CD14-positive monocyte (primary cell): ENCODE measurements around the gene ITIH1. TPM values are rescaled to one million over a fixed set of nuclear protein-coding genes. Genes with fewer than 3 reads are reported as not detected.

Experiments used
- DNase-seq, 3 donors: peaks; one replicate each; pipeline ENCODE4 v3.0.0-alpha.2; 2011 to 2022
- H2AFZ ChIP-seq: 2 replicates; pipeline ENCODE4 v1.6.0; 2012; ENCODE audit warnings: mild to moderate bottlenecking, low read depth, low read length, inconsistent platforms; ENCODE audit not compliant: insufficient read depth, poor library complexity, severe bottlenecking
- H3K27ac ChIP-seq, 2 donors: 1 replicate in 1 of 2; 2 replicates in 1 of 2; pipeline ENCODE4 v1.5.1; 2012 to 2013; ENCODE audit warnings: low read length in 2 of 2, control low read depth in 1 of 2, inconsistent platforms in 1 of 2, low read depth in 1 of 2, mild to moderate bottlenecking in 1 of 2
- H3K27me3 ChIP-seq, 2 donors: one replicate each; pipeline versions ENCODE4 v1.6.0 to v1.6.1; 2011 to 2013; ENCODE audit warnings: low read length in 2 of 2; ENCODE audit not compliant: control insufficient read depth in 2 of 2, insufficient read depth in 2 of 2
- H3K36me3 ChIP-seq, 2 donors: replicated peaks in 1 of 2; 1 replicate in 1 of 2; 2 replicates in 1 of 2; pipeline versions ENCODE4 v1.5.1 to v1.6.1; 2012 to 2013; ENCODE audit warnings: low read length in 2 of 2, control low read depth in 1 of 2, inconsistent platforms in 1 of 2, mild to moderate bottlenecking in 1 of 2; ENCODE audit not compliant: insufficient read depth in 2 of 2, control insufficient read depth in 1 of 2
- H3K4me1 ChIP-seq, 2 donors: 1 replicate in 1 of 2; 2 replicates in 1 of 2; pipeline versions ENCODE4 v1.5.1 to v1.6.1; 2012 to 2013; ENCODE audit warnings: low read length in 2 of 2, control low read depth in 1 of 2, inconsistent platforms in 1 of 2, mild to moderate bottlenecking in 1 of 2, moderate library complexity in 1 of 2; ENCODE audit not compliant: insufficient read depth in 2 of 2, control insufficient read depth in 1 of 2
- H3K4me2 ChIP-seq: replicated peaks from 2 replicates; pipeline ENCODE3; 2012; ENCODE audit warnings: low read length, moderate library complexity, mild to moderate bottlenecking; ENCODE audit not compliant: poor library complexity, severe bottlenecking; ENCODE audit errors: extremely low read depth
- H3K4me3 ChIP-seq, 3 experiments: fragments of 200-600 bp in 1 of 3; sonication (generic) in 1 of 3; replicated peaks in 1 of 3; 1 replicate in 2 of 3; 2 replicates in 1 of 3; pipeline ENCODE4 v1.5.1; 2011 to 2013; ENCODE audit warnings: low read length in 3 of 3, mild to moderate bottlenecking in 3 of 3, control low read depth in 2 of 3, low read depth in 2 of 3, inconsistent platforms in 1 of 3, moderate library complexity in 1 of 3
- H3K79me2 ChIP-seq: 2 replicates; pipeline ENCODE4 v1.6.0; 2012; ENCODE audit warnings: mild to moderate bottlenecking, control low read depth, inconsistent platforms, low read length, moderate library complexity; ENCODE audit not compliant: insufficient read depth
- H3K9ac ChIP-seq: 2 replicates; pipeline ENCODE4 v1.6.0; 2017; ENCODE audit warnings: low read length, mild to moderate bottlenecking; ENCODE audit not compliant: insufficient read depth, poor library complexity, severe bottlenecking
- H3K9me3 ChIP-seq, 2 donors: replicated peaks in 1 of 2; 1 replicate in 1 of 2; 2 replicates in 1 of 2; pipeline versions ENCODE4 v1.5.1 to v1.6.1; 2012 to 2013; ENCODE audit warnings: low read length in 2 of 2, control low read depth in 1 of 2; ENCODE audit not compliant: control insufficient read depth in 1 of 2, insufficient read depth in 1 of 2
- H4K20me1 ChIP-seq: 2 replicates; pipeline ENCODE4 v1.6.0; 2012; ENCODE audit warnings: mild to moderate bottlenecking, low read length, control low read depth, moderate library complexity; ENCODE audit not compliant: insufficient read depth
- H3K27ac Mint-ChIP-seq, 7 donors: one replicate each; pipeline ENCODE4 v1.8.0; 2020; ENCODE audit warnings: mild to moderate bottlenecking in 7 of 7, mixed read lengths in 7 of 7, moderate library complexity in 6 of 7, inconsistent platforms in 2 of 7
- H3K27me3 Mint-ChIP-seq, 3 donors: one replicate each; pipeline ENCODE4 v1.8.0; 2021 to 2022; ENCODE audit warnings: low read depth in 3 of 3, mild to moderate bottlenecking in 3 of 3, mixed read lengths in 3 of 3, moderate library complexity in 3 of 3, inconsistent platforms in 1 of 3
- H3K36me3 Mint-ChIP-seq, 2 donors: one replicate each; pipeline ENCODE4 v1.8.0; 2020; ENCODE audit warnings: mixed read lengths in 2 of 2, inconsistent platforms in 1 of 2, mild to moderate bottlenecking in 1 of 2
- H3K4me1 Mint-ChIP-seq: one replicate; pipeline ENCODE4 v1.8.0; 2020; ENCODE audit warnings: mild to moderate bottlenecking, mixed read lengths
- H3K4me3 Mint-ChIP-seq, 2 donors: one replicate each; pipeline ENCODE4 v1.8.0; 2020; ENCODE audit warnings: mild to moderate bottlenecking in 2 of 2, mixed read lengths in 2 of 2, moderate library complexity in 1 of 2
- H3K9me3 Mint-ChIP-seq, 7 donors: one replicate each; pipeline ENCODE4 v1.8.0; 2020 to 2022; ENCODE audit warnings: mixed read lengths in 7 of 7, mild to moderate bottlenecking in 6 of 7, moderate library complexity in 6 of 7, inconsistent platforms in 2 of 7
- WGBS: methylation state at CpG from one replicate; pipeline ENCODE4 v1.1.5; 2013; ENCODE audit warnings: missing lambda C conversion rate; ENCODE audit not compliant: insufficient coverage; 5-methylcytosine and 5-hydroxymethylcytosine counted together
- intact Hi-C, 2 donors: fragments of 100-400 bp; cut with micrococcal nuclease; formaldehyde crosslinking; loops; one replicate each; pipeline versions ENCODE4 v1.15.0 to v1.15.1; 2023
- polyA plus RNA-seq, 3 donors: library from polyadenylated mRNA; depleted of rRNA in 1 of 3; unstranded in 2 of 3; stranded (reverse) in 1 of 3; fragments of 300-500 nt in 2 of 3; fragments of >200 nt in 1 of 3; fragmentation: Illumina TruSeq in 2 of 3; gene quantifications; 1 replicate in 2 of 3; 2 replicates in 1 of 3; pipeline ENCODE4 v1.2.3, GENCODE V29; 2012 to 2021
- TF ChIP-seq, protein P1 (sequence below): fragments of 200-600 bp; IDR thresholded peaks from one replicate; pipeline ENCODE4 v1.8.0; 2022; ENCODE audit warnings: antibody characterized with exemption, mild to moderate bottlenecking

ITIH1 gene
- polyA plus RNA-seq, 3 donors = 0.75 to 4.4 (median 1.3) TPM

DNA sequence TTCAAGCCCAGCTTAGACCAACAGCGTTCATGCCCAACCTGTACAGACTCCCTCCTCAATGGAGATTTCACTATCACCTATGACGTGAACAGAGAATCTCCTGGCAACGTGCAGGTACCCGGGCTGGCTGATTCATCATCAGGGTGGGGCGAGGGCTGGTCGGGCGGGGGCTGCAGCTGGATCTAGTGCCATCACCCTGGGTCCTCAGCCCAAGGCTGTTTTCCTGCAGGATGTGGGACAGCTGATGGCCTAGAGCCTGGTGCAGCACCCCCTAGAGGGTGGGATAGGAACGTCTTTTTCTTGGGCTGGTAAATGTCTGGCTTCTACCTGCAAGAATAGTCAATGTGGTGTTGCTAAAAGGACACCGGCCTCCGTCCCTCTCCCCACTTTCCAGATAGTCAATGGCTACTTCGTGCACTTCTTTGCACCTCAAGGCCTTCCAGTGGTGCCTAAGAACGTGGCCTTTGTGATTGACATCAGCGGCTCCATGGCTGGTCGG is 21.6 kb downstream of the ITIH1 start:
- H3K27ac Mint-ChIP-seq = peak overlapping the region in 1 of 7 donors; percentile 30
- Histone ChIP-seq H3K36me3 (no peaks in the 10 kb centered on the region), H3K4me1 (no peaks in the 10 kb centered on the region), H2AFZ (no peak overlapping the region), H3K27ac (no peak overlapping the region), H3K4me2 (no peak overlapping the region), H3K4me3 (no peak overlapping the region), H4K20me1 (no peaks in the 10 kb centered on the region), H3K79me2 (no peaks in the 10 kb centered on the region), H3K9me3 (no peaks in the 10 kb centered on the region), H3K9ac (no peak overlapping the region), H3K27me3 (no peaks in the 10 kb centered on the region)
- peaks cover under 1 to 4% (median 4%) of the 10 kb centered on the region in 3 donors for H3K27me3 Mint-ChIP-seq
- H3K9me3 Mint-ChIP-seq = no peaks in the 10 kb centered on the region
- no peak overlapping the region for H3K4me3 Mint-ChIP-seq
- WGBS = 76% methylated on average over 13 of the region's 14 CpGs
- peaks cover 3% of the 10 kb centered on the region for H3K4me1 Mint-ChIP-seq
- no peaks in the 10 kb centered on the region for H3K36me3 Mint-ChIP-seq
- intact Hi-C loops = loop anchor here in 1 of 2 donors (2.0 kb wide), 1 partner anchor 56 kb away; no protein-coding TSS in a partner anchor
- peak; percentile 15 to 37 (median 36) for DNase-seq
- TF ChIP-seq, protein P1, sequence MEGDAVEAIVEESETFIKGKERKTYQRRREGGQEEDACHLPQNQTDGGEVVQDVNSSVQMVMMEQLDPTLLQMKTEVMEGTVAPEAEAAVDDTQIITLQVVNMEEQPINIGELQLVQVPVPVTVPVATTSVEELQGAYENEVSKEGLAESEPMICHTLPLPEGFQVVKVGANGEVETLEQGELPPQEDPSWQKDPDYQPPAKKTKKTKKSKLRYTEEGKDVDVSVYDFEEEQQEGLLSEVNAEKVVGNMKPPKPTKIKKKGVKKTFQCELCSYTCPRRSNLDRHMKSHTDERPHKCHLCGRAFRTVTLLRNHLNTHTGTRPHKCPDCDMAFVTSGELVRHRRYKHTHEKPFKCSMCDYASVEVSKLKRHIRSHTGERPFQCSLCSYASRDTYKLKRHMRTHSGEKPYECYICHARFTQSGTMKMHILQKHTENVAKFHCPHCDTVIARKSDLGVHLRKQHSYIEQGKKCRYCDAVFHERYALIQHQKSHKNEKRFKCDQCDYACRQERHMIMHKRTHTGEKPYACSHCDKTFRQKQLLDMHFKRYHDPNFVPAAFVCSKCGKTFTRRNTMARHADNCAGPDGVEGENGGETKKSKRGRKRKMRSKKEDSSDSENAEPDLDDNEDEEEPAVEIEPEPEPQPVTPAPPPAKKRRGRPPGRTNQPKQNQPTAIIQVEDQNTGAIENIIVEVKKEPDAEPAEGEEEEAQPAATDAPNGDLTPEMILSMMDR = peak; percentile 91

DNA sequence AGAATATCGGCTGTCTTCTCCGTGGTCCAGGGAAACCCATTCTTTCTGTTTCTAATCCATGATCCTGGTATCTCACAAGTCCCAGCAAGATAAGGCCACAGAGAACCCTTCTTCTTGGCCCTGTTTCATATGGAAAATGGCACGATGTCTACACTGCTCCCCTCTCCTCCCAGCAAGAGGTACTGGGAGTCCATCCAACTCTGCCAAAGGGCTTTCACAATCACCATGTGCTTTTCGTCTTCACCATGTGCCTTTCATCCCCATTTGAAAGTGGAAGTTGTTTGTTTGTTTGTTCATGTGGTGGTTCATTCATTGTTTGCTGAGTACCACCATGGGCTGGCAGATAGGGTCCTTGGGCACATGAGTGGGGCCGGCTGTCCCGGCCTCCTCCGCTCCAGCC is 22.7 kb downstream of the ITIH1 start:
- Histone ChIP-seq H3K27ac (no peak overlapping the region), H3K79me2 (no peaks in the 10 kb centered on the region), H3K4me2 (no peak overlapping the region), H3K4me1 (no peaks in the 10 kb centered on the region), H3K4me3 (no peak overlapping the region), H3K36me3 (no peaks in the 10 kb centered on the region), H2AFZ (no peak overlapping the region), H3K9me3 (no peaks in the 10 kb centered on the region), H3K9ac (no peak overlapping the region), H4K20me1 (no peaks in the 10 kb centered on the region), H3K27me3 (no peaks in the 10 kb centered on the region)
- no peak overlapping the region for H3K4me3 Mint-ChIP-seq
- no peaks in the 10 kb centered on the region for H3K36me3 Mint-ChIP-seq
- no peaks in the 10 kb centered on the region for H3K9me3 Mint-ChIP-seq
- DNase-seq = no peak
- intact Hi-C loops = loop anchor here in 1 of 2 donors (5.0 kb wide), 1 partner anchor 58 kb away; no protein-coding TSS in a partner anchor
- peaks cover 3% of the 10 kb centered on the region for H3K4me1 Mint-ChIP-seq
- peaks cover 1 to 4% (median 3%) of the 10 kb centered on the region in 3 donors for H3K27me3 Mint-ChIP-seq
- TF ChIP-seq, protein P1 = no peak
- no peak overlapping the region for H3K27ac Mint-ChIP-seq
- 89% methylated on average over 4 of the region's 7 CpGs for WGBS
